NCI-H2081 treated with DMSO at 0.1 percent for 48 hours (cell line): ENCODE measurements around the gene NEURL4.

Experiments used
- DNase-seq: peaks from one replicate; lab custom pipeline; 2025; lab: John Stamatoyannopoulos, UW

Gene NEURL4

DNA sequence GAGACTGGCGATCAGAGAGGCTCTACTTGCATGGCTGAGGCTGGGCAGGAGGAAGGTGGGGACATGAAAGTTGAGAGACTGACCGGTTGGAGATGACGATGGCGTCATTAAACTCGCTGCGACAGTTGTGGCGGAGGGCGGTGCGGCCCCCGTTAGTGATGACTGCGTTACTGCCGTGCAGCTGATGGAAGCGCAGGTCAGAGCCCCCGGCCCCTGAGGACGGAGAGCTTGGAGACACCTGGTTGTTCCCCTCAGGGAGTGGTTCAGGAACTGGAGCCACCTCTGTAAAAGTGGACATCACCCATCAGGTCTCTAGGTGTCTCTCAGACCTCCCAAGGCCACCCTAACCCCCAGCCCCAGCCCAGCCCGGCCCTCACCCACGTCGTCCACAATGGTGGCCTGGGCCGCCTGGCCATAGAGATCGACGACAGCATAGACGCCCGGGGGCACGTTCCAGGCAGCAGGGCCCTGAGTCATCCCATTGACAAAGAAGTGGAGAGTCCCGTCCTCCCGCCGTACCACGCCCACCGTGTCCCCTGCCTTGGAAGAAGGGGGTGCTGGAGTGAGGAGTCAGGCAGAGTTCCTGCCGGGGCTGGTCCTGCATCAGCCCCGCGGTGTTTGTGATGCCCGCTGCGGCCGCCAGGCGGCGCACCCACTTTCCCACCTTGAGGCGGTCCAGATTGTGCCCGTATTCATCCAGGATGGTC lies 5.3 kb downstream of the NEURL4 start:
- DNase-seq = no peak

DNA sequence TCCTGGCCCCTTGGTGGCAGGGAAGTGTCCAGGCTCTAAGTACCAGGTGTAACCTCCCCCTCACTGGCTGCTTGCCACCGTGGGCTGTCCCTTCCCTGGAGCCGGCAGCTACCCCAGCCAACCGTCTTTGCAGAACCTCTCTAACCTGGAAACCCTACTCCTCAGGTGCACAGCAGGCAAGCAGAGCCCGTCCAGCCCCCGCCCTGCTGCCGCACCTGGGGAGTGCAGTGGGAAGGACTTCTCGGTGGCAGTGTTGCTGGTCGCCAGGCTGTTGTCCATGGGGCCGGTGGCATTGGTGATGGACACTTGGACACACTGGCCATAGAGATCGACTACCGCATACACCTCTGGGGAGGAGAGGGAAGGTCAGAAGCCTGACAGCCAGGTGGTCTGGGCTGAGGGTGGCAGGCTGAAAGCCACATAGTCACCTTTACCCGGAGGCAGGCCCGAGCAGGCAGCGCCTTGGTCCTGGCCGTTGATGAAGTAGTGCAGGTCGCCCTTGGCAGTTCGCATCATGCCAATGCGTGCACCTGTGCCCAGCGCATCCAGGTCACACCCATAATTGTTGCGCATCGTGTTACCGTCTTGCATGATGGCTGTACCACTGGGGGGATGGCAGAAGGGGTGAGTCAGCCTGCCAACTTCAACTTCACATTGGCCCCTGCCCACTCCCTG lies 6.5 kb downstream of the NEURL4 start:
- DNase-seq = no peak

DNA sequence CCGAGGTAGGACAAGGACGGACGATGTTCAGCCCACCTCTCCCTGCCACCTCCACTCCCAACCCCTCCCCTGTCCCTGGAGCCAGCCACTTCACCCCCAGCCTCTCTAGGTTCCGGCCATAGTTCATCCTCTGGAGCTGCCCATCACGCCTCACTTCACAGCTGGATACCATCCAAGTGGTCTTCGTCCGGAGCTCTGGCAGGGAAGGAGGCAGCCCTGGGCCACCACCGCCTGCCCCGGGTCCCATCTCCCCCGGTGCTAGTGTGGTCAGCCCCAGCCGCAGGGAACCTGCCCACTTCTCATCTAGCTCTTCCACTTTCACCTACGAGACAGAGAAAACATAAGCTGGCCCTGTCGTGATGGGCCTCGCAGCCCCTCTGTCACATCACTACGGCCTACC lies 7.7 kb downstream of the NEURL4 start:
- no peak for DNase-seq

DNA sequence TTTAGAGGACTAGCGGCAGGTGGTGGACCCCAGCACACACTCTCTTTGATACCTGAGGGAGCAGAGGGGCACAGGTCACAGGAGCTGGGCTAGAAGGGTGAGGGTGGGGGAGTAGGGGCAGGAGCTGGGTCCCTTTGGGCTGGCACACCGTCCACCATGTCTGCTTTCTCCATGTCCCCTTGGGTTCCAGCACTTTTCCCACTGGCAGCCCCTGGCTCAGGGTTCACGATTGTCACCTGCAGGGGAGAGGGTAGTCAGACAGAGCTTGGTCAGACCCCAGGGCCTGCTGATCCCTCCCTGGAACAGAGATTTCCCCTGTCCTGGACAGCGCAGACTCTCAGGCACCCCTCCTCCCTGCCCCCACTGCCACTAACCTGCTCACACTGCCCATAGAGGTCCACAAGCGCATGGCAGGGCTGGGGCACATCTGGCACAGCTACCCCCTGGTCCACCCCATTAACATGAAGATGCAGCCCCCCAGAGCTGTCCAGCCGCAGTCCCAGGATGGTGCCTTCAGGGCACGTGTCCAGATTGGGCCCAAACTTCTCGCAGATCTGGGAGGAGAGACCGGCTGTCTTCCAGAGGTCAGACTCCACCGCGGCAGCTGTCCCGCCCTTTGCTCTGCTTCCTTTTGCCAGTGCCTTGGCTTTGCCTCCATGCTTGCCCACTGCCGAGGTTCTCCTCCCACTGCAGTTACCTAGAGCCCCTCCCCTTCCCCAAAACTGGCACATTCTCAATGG lies 10.8 kb downstream of the NEURL4 start:
- no peak for DNase-seq

DNA sequence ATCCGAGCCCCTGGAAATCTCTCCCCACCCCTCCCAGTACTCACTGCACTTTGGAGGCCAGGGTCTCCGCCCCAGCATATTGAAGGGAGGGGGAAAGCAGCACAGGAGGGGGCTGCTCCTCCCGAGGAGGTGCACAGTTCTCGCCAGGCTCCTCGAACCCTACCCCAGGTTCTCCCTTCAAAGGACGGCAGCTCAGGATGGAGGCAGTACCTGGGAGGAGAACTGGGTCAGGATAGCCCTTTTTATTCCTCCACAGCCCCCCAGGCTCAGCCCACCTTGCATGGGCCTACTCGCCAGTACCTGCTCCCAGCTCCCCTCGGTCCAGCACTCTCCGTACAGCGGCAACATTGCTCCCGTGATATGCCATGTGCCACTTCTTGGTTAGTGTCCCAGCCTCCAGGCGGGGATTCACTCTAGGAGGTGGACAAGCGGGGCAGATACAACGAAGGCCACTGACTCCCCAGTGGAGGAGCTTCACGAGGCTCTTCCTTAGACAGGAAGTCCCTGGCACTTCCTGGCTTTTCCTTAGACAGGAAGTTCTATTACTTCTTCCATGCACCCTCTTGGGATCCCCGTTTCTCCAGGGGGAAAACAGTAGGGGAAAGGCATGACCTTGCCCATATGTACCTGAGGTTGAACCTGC lies 11.9 kb downstream of the NEURL4 start:
- DNase-seq = no peak

DNA sequence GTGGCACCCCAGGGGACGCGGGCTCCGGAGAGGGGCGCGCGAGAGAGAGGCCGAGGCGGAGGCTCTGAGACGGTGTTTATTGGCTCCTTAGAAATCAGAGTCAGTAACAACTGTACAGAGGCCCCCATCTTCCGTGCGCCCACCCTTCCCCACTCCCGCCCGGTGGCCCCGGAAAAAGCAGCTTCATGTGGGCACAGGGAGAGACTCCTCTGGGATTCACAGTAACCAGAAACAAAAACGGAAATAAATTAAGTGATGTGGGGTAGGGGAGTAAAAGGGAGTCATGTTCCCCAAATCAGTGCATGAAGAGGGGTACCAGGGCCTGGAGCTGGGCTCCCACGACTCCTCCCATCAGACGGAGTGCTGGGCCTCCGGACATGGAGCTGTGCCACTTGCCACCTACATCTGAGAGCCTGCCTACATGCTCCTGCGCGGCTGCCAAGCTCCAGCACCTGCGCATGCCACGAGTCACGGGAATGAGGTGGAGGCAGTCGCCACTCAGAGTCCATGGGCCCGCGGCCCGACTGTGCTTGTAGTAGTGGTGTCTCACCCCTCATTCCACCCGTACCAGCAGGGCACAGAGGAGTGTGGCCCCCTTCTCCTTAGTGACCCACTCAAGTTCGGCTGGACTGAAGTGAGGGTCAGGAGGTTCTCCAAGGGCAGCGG lies 13.4 kb downstream of the NEURL4 start:
- DNase-seq = no peak

DNA sequence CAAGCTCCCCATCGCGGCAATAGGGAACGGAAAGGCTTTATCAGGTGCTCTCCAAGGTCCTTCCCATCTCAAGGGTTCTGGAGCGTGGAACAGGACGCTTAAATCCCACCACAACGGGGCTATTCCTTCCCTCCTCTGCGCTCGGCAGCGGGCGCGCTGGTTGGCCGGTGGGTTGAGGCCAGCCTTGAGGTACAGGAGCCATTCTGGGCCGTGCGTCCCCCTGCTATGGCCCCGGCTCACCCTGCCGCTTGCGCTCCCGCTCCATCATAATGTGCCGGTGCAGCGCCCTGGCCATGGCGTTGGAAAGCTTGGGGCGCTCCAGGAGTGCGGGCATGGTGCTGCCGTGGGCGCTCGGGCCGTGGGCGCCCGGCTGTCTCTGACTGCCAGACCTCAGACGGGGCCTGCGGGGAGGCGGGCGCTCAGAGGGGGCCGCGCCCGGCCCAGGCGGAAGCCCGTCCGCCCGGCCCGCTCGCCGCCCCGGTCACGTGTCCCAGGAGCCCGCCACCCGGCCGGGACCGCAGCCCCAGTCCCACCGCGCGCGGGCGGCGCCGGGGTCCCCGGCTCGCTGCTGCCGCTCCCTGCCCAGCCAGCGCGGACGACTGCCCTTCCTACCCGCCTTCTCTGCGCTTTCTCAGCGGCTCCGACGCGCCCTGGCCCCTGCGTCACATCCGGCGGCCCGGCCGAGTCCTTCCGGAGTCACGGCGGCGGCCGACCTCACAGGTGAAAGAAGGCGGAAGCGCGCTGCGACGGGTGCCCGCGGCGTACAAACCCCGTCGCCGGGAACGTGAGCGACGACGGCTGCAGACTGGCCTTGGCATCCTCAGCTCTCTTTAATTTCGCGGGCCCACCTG lies 14.2 kb downstream of the NEURL4 start, which contains the start of gene GPS2:
GPS2 (minus strand) TSS at position 642 of the 851 bp plus-strand sequence; CDS start at position 334, 308 bp downstream.
- DNase-seq = peak; percentile 27

DNA sequence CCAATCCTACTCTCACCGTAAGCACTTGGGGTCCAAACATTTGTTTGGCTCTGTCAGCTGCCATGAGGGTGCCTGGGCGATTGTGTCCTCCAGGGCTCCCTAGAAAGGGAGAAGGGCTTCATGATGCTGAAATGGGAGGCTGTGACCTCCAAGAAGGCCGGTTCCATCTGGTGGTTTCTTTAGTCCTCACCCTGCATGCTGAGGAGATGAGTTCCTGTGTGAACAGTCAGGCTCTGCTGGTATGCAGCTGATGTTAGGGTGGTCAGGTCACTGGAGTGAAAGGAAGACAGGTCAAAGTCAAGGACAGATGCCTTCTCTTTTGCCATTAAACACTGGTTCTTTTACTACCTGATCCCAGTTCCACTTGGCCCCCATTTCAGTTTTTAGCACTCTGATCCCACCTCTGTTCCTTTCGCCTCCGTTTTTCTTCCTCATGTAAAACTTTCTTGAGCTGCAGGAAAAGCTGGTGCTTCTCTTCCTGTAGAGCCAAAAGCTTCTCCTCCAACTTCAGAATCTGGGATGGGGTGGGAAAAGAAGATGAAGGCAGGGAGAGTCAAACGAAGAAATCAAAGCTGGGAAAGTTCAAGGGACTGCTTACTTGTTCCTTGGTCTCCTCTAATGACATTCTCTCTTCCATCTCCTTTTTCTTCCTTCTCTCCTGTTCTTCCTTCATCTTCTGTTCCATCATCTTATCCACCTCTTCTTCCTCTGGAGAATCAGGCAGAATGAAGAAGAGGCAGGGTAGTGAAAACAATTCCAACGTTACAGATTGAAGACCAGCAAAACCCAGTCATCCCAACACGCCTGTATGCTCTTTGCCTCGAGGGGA lies 15.0 kb downstream of the NEURL4 start:
- no peak for DNase-seq

DNA sequence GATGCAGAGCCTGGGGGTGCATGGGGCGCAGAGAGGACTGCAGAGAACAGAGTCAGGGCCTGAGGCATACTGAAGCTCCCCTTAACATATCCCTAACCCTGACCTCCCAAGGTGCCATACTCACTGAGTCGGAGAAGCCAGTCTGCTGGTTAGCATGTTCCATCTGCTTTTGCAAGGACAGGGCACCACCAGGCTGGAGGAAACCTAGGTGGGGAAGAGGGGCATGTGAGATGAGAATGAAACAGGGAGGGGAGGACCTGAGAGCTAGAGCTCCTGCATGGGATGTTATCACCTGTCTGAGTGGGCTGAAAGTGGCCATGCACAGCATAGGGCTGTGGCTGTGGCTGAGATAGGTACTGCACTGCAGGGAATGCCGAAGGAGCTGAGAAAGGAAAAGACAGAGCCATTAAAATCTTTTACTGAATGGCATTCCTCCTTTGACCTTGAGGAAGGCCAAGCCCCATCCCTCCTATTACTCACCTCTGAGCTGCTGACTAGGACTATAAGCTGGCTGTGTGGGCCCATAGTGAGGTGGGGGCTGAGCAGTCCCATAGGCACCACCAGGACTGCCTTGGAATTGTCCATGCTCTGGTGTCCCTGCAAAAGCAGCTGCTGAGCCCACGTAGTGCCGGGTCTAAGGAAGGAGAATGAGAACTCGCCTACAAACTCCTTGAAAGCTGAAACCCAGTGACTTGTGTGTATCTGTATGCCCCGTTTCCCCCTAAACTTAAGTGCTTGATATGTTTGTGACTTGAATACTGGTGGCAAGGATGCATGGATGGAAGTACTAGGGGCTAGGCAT lies 15.8 kb downstream of the NEURL4 start:
- DNase-seq = no peak

DNA sequence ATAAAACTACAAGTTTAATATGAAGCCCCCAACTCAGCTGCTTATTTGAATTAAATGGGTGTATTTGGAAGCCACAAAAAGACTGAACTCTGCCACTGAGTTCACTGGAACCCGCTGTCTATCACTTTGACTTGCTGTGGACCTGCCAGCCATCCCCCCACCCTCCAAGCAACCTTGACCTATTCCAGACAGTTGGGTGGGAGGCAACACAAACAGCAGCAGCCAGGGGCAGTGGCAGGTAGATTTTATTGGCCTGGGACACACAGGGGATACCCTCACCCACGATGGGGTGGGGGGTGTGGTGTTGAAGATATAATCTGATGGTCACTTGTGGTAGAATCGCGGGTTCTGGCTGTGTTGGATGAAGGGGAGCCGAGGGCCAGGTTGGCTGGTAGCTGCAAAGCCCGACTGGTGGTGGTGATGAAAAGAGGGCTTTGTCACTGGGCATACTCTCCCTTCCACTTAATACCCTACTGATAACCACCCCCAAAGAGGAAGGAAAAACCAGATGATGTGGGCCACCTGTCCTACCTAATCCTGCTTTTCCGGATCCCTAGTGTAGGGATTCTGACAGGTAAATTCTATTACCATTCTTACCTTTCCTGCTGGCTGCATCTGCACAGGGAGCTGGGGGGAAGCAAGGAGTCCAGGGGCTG lies 16.6 kb downstream of the NEURL4 start:
- DNase-seq = no peak

DNA sequence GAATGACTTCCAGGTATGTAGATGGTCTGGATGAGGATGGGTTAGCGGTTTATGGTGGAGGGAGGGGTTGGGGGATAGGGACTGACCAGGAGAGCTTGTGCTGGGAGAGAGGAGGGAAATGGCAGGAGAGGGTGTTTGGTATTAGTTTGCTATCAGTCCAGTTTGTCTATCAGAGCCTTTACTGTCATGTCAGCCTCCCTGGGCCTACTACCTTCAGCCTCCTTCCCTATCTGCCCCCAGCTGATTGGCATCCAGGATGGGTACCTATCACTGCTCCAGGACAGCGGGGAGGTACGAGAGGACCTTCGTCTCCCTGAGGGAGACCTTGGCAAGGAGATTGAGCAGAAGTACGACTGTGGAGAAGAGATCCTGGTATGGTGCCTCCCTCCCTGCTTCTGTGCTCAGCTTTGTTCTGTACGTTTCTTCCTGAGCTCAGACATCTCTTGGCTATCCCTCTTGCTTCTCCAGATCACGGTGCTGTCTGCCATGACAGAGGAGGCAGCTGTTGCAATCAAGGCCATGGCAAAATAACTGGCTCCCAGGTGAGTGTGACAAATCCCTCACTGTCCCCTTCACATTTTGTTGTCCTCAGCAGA lies 17.9 kb downstream of the NEURL4 start:
- no peak for DNase-seq

DNA sequence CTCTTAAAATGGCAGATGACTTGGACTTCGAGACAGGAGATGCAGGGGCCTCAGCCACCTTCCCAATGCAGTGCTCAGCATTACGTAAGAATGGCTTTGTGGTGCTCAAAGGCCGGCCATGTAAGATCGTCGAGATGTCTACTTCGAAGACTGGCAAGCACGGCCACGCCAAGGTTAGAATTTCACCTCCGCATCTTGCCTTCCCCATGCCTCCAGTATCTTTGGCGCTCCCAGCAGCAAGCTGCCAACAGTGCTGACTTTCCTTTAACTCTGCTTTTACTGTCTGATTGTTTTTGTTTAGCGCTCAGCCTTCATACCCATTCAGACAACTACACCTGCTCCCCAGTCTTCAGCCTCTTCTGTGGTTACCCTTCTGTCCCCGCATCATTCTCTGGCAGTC lies 19.5 kb downstream of the NEURL4 start:
- DNase-seq = no peak

DNA sequence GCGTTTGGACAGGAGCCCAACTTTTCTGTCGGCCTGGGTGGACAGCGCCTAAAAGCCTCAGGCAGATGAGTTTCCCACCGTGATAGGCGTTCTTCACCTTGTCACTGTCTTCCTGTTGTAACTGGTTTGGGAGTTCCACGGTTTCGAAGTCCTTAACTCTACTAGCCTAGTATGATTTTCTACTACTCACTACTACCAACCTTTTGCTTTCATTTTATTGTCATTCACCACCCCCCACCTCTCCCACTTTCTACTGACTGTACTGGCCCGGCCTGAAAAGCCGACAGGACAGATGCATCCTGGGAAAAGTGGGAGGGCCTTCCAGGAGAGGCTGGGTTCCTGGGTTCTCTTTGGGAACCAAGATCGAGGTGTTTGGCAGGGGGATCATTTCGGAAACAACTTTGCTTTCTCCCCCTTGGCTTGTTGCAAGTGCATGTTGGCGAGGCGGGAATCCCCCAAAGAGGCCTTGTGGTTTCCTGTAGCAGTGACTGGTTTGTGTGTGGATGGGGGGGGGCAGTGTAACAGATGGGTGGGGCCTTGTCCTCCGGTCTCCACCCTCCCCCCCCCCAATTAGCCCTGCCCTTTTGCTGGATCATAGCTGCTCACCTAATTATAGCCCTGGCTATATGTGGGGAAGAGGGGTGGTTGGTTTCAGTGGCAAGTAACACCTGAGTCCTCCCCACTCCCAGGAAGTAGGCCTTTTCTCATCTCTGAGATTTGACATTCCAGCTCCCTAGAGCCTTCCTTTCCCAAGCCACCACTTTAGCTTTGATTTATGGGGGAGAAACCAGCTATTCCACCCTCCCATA lies 20.3 kb downstream of the NEURL4 start:
- DNase-seq = peak; percentile 9

DNA sequence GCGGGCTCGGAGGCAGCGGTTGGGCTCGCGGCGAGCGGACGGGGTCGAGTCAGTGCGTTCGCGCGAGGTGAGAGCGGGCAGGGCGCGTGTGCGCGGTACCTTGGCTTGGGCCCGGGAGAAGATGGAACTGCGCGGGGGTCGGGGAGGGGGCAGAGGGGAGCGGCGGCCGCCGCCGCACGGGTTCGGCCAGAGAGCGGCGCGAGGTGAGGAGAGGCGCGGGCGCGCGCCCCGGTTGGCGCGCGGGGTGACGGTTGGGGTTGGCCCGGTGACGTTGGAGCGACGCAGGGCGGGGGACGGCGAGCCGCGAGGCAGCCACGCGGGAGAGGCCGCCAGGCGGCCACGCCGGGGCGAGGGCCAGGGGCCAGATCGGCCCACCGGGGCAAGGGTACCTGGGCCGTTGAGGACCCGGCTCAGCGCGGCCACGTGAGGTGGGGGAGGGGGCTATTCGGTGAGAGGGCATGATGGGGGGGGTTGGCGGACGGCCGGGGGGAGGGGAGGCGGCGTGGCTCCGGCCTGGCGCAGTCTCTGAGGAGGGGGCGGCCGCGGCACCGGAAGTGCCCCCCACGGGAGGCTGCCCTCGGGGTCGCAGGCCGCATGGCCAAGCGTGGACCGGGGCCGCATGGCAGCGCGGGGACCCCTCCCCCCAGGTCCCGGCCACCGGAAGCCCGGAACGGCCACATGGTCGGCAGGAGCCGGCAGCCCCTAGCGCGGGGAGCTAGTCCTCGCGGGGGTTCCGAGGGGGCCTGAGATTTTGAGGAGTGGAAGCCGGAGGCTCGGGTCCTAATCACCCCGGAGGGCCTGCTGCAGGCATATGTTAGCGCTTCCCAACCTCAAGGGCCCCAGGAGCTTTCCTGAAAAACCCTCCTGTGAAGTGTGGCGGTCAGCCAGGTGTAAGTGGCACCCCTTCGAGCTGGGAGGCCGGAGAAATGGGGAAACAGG lies 21.2 kb downstream of the NEURL4 start:
- DNase-seq = no peak

DNA sequence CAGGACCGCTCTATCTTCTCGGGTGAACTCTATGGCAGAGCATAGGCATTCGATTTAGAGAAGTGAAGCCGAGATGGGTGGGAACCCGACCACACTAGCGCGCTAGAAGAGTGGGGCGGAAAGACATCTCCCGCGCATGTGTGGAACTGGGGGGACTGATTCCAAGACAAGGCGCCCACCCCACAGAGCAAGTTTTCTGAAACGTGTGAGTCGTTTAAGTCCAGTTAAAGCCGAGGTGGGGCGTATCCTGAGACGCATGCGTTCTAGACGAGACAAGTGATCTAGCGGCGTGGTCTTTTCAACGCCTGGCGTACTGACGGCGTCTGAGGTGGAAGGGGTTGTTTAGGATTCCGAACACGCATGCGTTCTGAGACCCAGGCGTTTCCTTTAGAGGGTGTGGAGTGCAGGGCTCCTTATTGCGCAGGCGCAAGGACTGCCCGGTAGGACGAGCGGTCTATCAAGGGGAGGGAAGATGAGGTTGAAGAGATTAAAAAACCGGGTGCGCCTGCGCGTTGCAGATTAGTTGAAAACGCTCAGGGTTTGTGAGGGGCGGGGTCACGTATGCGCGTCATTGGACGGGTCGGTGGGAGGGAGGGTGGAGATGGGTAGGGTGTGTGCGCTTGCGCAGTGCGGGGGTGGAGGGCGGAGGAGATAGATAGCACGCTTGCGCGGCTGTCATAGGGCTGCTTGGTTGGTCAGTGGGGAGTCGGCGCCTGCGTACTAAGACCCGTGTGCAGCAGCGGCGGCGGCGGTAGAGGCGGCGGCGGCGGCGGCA lies 22.0 kb downstream of the NEURL4 start, which contains the start of gene EIF5A:
EIF5A (plus strand) TSS at position 718 of the 775 bp plus-strand sequence. CDS start 2,008 bp downstream, outside the sequence.
- DNase-seq = peak; percentile 93
